ENCODE data around the gene VPS13D.

Gene VPS13D

DNA sequence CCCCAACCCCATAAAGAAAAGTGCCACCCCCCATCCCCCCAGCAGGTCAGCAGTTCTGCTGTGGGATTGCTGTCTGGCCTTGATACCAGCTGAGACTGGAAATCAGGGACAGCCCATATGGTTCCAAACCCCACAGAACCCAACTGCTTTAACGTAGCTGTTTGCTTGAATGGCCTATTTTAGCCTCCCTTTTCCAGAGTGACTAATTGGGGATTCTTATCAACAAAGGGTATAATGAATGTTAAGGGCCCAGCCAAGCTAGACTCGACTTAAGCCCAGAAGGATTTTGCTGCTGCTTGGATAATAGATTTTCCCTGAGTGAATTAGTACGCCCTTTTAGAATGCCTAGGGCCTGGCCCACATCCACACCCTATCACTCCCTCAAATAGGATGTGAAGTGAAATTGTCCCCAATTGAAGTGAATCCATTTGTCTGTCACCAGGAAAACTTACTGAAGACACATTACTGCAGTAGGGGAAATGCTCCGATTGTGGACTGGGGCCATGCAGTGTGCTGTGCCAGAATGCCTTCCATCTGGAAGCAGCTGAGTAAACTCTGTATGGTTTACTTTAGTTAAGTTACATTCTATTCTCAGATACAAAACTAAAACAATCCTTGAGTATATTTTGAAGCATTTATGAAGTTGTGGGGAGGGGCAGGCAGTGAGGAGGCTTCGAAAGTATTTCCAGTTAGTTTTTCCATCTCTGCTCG is 231.2 kb downstream of the VPS13D start:
- no peak for DNase-seq (ENCODE audit: extremely low spot score)
- CTCF ChIA-PET: no interaction called here
- TF ChIP-seq ZNF384 (IDR thresholded peaks at IDR 0.05) (no peak), LEF1 (IDR thresholded peaks at IDR 0.05; ENCODE audit: borderline replicate concordance) (no peak), HDGF (IDR thresholded peaks at IDR 0.05; ENCODE audit: borderline replicate concordance) (no peak), FOXA1 (IDR thresholded peaks at IDR 0.05) (no peak), ELF4 (IDR thresholded peaks at IDR 0.05) (no peak), FOXM1 (IDR thresholded peaks at IDR 0.05; ENCODE audit: borderline replicate concordance) (no peak), NFRKB (IDR thresholded peaks at IDR 0.05) (no peak), CTBP1 (IDR thresholded peaks at IDR 0.05; ENCODE audit: borderline replicate concordance) (no peak), SUZ12 (IDR thresholded peaks at IDR 0.05) (no peak), BHLHE40 (IDR thresholded peaks at IDR 0.05; ENCODE audit: borderline replicate concordance) (no peak), SP1 (IDR thresholded peaks at IDR 0.05) (no peak), L3MBTL2 (conservative IDR thresholded peaks at IDR 0.05) (no peak), FOXK2 (IDR thresholded peaks at IDR 0.05) (no peak)
- TF ChIP-seq, protein P1, sequence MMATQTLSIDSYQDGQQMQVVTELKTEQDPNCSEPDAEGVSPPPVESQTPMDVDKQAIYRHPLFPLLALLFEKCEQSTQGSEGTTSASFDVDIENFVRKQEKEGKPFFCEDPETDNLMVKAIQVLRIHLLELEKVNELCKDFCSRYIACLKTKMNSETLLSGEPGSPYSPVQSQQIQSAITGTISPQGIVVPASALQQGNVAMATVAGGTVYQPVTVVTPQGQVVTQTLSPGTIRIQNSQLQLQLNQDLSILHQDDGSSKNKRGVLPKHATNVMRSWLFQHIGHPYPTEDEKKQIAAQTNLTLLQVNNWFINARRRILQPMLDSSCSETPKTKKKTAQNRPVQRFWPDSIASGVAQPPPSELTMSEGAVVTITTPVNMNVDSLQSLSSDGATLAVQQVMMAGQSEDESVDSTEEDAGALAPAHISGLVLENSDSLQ (IDR thresholded peaks at IDR 0.05): no peak
- POLR2A ChIA-PET: no interaction called here

DNA sequence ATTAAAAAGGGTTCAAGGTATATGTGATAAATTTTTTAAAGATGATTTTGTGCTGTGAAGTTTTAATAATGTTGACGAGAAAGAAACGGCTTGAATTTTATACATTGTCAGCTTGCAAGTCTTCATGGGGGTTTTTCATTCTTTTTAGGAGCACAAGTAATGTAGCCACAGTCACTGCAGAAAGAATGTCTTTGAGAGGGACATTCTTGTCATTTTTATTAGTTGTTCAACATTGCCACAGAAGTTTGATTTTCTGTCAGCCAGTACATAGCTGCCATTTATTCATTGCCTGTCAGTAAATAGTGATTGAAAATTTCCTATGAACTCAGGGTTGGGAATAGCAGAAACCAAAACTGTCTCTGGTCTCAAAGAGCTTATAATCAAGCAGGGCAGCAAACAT is 231.9 kb downstream of the VPS13D start:
- no peak for DNase-seq (ENCODE audit: extremely low spot score)
- no peak for TF ChIP-seq BHLHE40 (IDR thresholded peaks at IDR 0.05; ENCODE audit: borderline replicate concordance)
- TF ChIP-seq SUZ12 (IDR thresholded peaks at IDR 0.05): no peak
- no peak for TF ChIP-seq TARDBP (IDR thresholded peaks at IDR 0.05)
- no peak for TF ChIP-seq NFRKB (IDR thresholded peaks at IDR 0.05)
- TF ChIP-seq ZNF384 (IDR thresholded peaks at IDR 0.05): no peak
- TF ChIP-seq FOXK2 (IDR thresholded peaks at IDR 0.05): no peak
- ChIA-PET POLR2A (no interaction called here), CTCF (no interaction called here)

DNA sequence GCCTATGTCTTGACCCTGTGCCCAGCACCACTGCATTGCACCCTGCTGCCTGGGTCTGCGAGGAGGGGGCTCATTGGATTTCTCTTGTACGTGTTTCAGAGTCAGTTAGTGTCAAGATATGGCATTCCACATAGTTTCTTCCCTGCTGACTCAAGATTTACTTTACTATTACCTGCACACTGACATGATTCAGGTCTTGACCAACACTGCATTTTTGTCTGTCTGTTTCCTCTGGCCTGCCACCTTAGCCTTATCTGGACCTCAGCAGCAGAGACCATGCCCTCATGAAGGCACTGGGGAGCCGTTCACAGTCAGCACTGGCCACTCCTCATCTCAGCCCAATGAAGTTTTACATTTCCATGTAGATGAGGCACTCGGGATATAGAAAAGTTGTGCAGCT is 232.8 kb downstream of the VPS13D start:
- TF ChIP-seq, protein P1 (IDR thresholded peaks at IDR 0.05): no peak
- TF ChIP-seq SP1 (IDR thresholded peaks at IDR 0.05) (no peak), CTBP1 (IDR thresholded peaks at IDR 0.05; ENCODE audit: borderline replicate concordance) (no peak)
- ChIA-PET POLR2A (no interaction called here), CTCF (no interaction called here)

DNA sequence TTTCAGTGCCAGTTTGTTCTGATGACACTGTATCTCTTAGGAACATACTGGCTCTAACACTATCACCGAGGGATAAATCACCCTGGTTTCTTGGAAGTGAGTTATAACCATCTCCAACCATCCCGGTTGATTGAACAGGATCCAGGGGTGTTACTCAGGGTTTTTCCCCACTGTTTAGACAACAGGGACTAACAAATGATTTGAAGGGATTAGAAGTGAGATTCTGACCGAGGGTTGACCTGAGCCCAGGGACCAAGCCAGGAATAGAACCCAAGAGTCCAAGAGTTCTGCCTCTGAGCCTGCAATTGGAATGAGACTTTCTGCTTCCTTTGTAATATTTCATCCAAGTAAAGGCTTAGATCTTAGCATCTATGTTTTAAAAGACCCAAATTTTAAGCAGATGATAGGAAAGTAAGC is 234.2 kb downstream of the VPS13D start:
- no peak for TF ChIP-seq BHLHE40 (IDR thresholded peaks at IDR 0.05; ENCODE audit: borderline replicate concordance)
- TF ChIP-seq SP1 (IDR thresholded peaks at IDR 0.05): no peak
- no peak for TF ChIP-seq ZNF384 (IDR thresholded peaks at IDR 0.05)
- TF ChIP-seq L3MBTL2 (conservative IDR thresholded peaks at IDR 0.05): no peak
- TF ChIP-seq FOXK2 (IDR thresholded peaks at IDR 0.05): no peak
- no peak for TF ChIP-seq NFRKB (IDR thresholded peaks at IDR 0.05)
- no peak for TF ChIP-seq FOXA1 (IDR thresholded peaks at IDR 0.05)
- no peak for DNase-seq (ENCODE audit: extremely low spot score)
- POLR2A ChIA-PET: no interaction called here
- CTCF ChIA-PET: no interaction called here

More for the DNA sequence above, 232.8 kb downstream of the VPS13D start:
- no peak for DNase-seq (ENCODE audit: extremely low spot score)

DNA sequence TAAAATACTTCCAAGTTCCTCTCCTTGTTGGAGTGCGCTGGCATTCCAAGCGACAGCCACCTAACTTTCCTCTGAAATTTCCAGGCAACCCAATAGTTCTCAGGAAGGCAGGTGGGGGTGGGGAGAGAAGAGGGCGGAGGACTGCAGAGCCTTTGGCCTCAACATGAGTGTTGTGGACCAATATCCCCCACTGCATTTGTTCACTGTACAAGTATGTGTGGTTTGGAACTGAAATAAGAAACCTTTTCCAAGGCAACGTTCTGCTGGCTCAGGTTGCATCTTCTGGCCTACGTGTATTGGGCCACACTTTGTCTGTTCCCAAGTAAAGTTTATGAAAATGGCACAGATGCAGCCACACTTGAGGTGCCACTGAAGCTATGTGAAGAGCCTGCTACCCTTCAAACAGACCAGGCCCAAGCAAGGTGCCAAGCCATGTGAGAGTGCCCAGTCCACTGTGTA is 234.8 kb downstream of the VPS13D start:
- TF ChIP-seq FOXK2 (IDR thresholded peaks at IDR 0.05) (no peak), ARNT (IDR thresholded peaks at IDR 0.05) (no peak), FOXA1 (IDR thresholded peaks at IDR 0.05) (no peak), CTBP1 (IDR thresholded peaks at IDR 0.05; ENCODE audit: borderline replicate concordance) (no peak), L3MBTL2 (conservative IDR thresholded peaks at IDR 0.05) (no peak), BHLHE40 (IDR thresholded peaks at IDR 0.05; ENCODE audit: borderline replicate concordance) (no peak), LEF1 (IDR thresholded peaks at IDR 0.05; ENCODE audit: borderline replicate concordance) (no peak), HDGF (IDR thresholded peaks at IDR 0.05; ENCODE audit: borderline replicate concordance) (no peak), ZNF384 (IDR thresholded peaks at IDR 0.05) (no peak), SUZ12 (IDR thresholded peaks at IDR 0.05) (no peak)
- DNase-seq (ENCODE audit: extremely low spot score): no peak
- POLR2A ChIA-PET: no interaction called here
- CTCF ChIA-PET: no interaction called here

DNA sequence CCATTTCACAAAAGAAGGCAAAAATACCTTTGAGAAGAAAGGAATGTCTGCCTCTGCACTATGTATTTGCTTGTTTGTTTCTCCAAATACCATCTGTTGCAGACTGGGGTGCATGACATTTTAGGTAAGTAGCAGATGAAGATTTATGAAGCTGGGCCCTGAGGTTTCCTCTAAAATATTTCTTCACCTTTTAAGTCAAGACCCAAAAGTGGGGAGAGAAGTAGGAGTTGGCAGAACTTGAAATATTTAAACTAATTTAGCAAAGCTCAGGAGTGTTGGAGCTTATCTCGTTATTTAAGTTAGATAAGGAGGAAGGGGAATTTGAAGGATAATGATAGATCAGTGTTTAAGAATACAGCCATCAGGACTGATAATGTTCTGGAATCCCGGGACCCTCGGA is 235.3 kb downstream of the VPS13D start:
- ChIA-PET CTCF (no interaction called here), POLR2A (no interaction called here)
- TF ChIP-seq ZNF384 (IDR thresholded peaks at IDR 0.05): no peak
- no peak for TF ChIP-seq LEF1 (IDR thresholded peaks at IDR 0.05; ENCODE audit: borderline replicate concordance)
- no peak for TF ChIP-seq CTBP1 (IDR thresholded peaks at IDR 0.05; ENCODE audit: borderline replicate concordance)
- no peak for TF ChIP-seq SUZ12 (IDR thresholded peaks at IDR 0.05)
- TF ChIP-seq FOXA1 (IDR thresholded peaks at IDR 0.05): no peak
- TF ChIP-seq FOXK2 (IDR thresholded peaks at IDR 0.05): no peak
- no peak for TF ChIP-seq BHLHE40 (IDR thresholded peaks at IDR 0.05; ENCODE audit: borderline replicate concordance)
- no peak for TF ChIP-seq HDGF (IDR thresholded peaks at IDR 0.05; ENCODE audit: borderline replicate concordance)
- TF ChIP-seq, protein P1 (IDR thresholded peaks at IDR 0.05): no peak
- no peak for TF ChIP-seq ELF4 (IDR thresholded peaks at IDR 0.05)
- no peak for TF ChIP-seq ARNT (IDR thresholded peaks at IDR 0.05)
- no peak for TF ChIP-seq SP1 (IDR thresholded peaks at IDR 0.05)
- TF ChIP-seq TARDBP (IDR thresholded peaks at IDR 0.05): no peak
- TF ChIP-seq NFRKB (IDR thresholded peaks at IDR 0.05): no peak
- no peak for DNase-seq (ENCODE audit: extremely low spot score)
